Right renal cortex interstitium (tissue), 3 donors: ENCODE measurements around the gene SPI1. TPM values are rescaled to one million over a fixed set of nuclear protein-coding genes. Genes with fewer than 3 reads are reported as not detected.
"Not testable (repeated sequence)": the region's sequence is repeated elsewhere in the genome, so short reads cannot be mapped to it uniquely, and the experiment has no call there.

Experiments used
- DNase-seq, 3 donors: peaks; one replicate each; pipeline ENCODE4 v3.0.0-alpha.2; 2013; ENCODE audit warnings: low read depth in 3 of 3, low spot score in 2 of 3
- polyA plus RNA-seq, 3 donors: library from polyadenylated mRNA; unstranded; fragments of 120-200 nt; gene quantifications; one replicate each; pipeline ENCODE4 v1.2.1, GENCODE V29; 2013; ENCODE audit not compliant: insufficient read length in 3 of 3

Gene SPI1
- polyA plus RNA-seq, 3 donors: 2.5 to 3.7 (median 2.9) TPM

- no peak for DNase-seq
These were observed 49.6 kb downstream of the SPI1 start for GRCh38 chr11:47328449-47329390.

GRCh38 chr11:47327949-47328348, 50.4 kb downstream of the SPI1 start:
- no peak for DNase-seq

GRCh38 chr11:47327025-47327424, 51.3 kb downstream of the SPI1 start:
- DNase-seq: no peak

GRCh38 chr11:47326198-47326597, 52.1 kb downstream of the SPI1 start:
- DNase-seq: no peak

GRCh38 chr11:47325271-47326041, 52.9 kb downstream of the SPI1 start:
- no peak for DNase-seq

GRCh38 chr11:47324520-47324919, 53.8 kb downstream of the SPI1 start:
- DNase-seq: no peak

GRCh38 chr11:47318166-47318565, 60.2 kb downstream of the SPI1 start:
- DNase-seq: no peak

- no peak for DNase-seq
These were observed 61.1 kb downstream of the SPI1 start for GRCh38 chr11:47317064-47317828.

- not testable (repeated sequence) for DNase-seq
These were observed 61.8 kb downstream of the SPI1 start for GRCh38 chr11:47316501-47316900.

GRCh38 chr11:47314992-47315391, 63.4 kb downstream of the SPI1 start:
- DNase-seq: no peak

- DNase-seq: no peak
These were observed 70.1 kb downstream of the SPI1 start for GRCh38 chr11:47308050-47308823.

- DNase-seq: no peak
These were observed 71.9 kb downstream of the SPI1 start for GRCh38 chr11:47306484-47306844.

GRCh38 chr11:47305734-47306483, 72.4 kb downstream of the SPI1 start:
- DNase-seq: no peak

Other genes with a start within 250 kb of the SPI1 start
- gene ARFGAP2, start 201.7 kb downstream of the SPI1 start, polyA plus RNA-seq: 10 to 100 TPM; 80.1 to 81.6 (median 81.0) TPM
- 10 to 100 TPM; 27.2 to 34.3 (median 33.4) TPM for gene PACSIN3, start 192.1 kb downstream of the SPI1 start, polyA plus RNA-seq
- gene DDB2, start 163.6 kb downstream of the SPI1 start, polyA plus RNA-seq: 10 to 100 TPM; 20.8 to 24.2 (median 21.0) TPM
- gene ACP2, start 129.7 kb downstream of the SPI1 start, polyA plus RNA-seq: 10 to 100 TPM; 48.0 to 55.0 (median 51.8) TPM
- gene NR1H3, start 120.6 kb downstream of the SPI1 start, polyA plus RNA-seq: 10 to 100 TPM; 36.1 to 39.6 (median 39.2) TPM
- 10 to 100 TPM; 36.5 to 37.9 (median 37.8) TPM for gene MADD, start 108.4 kb downstream of the SPI1 start, polyA plus RNA-seq
- under 1 TPM; 0.08 to 0.64 (median 0.18) TPM for gene MYBPC3, start 25.8 kb downstream of the SPI1 start, polyA plus RNA-seq
- gene SLC39A13, start 30.0 kb upstream of the SPI1 start, polyA plus RNA-seq: 10 to 100 TPM; 37.3 to 45.0 (median 39.8) TPM
- 100 to 1,000 TPM; 175 to 194 (median 176) TPM for gene PSMC3, start 47.9 kb upstream of the SPI1 start, polyA plus RNA-seq
- under 1 TPM in 2 of 3 donors, not detected in 1; 0.13 to 0.14 TPM for gene RAPSN, start 70.6 kb upstream of the SPI1 start, polyA plus RNA-seq
- 10 to 100 TPM; 92.7 to 99.4 (median 98.1) TPM for gene CELF1, start 174.6 kb upstream of the SPI1 start, polyA plus RNA-seq
- gene PTPMT1, start 187.1 kb upstream of the SPI1 start, polyA plus RNA-seq: 10 to 100 TPM; 51.6 to 61.4 (median 55.3) TPM
- gene KBTBD4, start 200.4 kb upstream of the SPI1 start, polyA plus RNA-seq: 10 to 100 TPM; 28.4 to 30.0 (median 29.8) TPM
- 100 to 1,000 TPM; 162 to 168 (median 166) TPM for gene NDUFS3, start 200.5 kb upstream of the SPI1 start, polyA plus RNA-seq
- under 1 TPM in 2 of 3 donors, not detected in 1; 0.19 to 0.40 TPM for gene FAM180B, start 208.1 kb upstream of the SPI1 start, polyA plus RNA-seq
- 1 to 10 TPM; 4.5 to 6.3 (median 5.3) TPM for gene C1QTNF4, start 215.9 kb upstream of the SPI1 start, polyA plus RNA-seq